Stimulated activated CD8-positive, alpha-beta memory T cell treated with anti-CD3 and anti-CD28 coated beads, Interleukin-4, amount 100 ng/mL, for 1 hour (primary cell): ENCODE data around the gene IFNA7.
"Not testable (repeated sequence)": the region's sequence is repeated elsewhere in the genome, so short reads cannot be mapped to it uniquely, and the experiment has no call there.

Source experiments
- DNase-seq, 2 donors: peaks; one replicate each; pipeline ENCODE4 v3.0.0-alpha.2; 2020; ENCODE audit warnings: low read depth in 2 of 2, low spot score in 1 of 2

Gene IFNA7

GRCh38 chr9:21182810-21183736, 18.9 kb downstream of the IFNA7 start:
- not testable (repeated sequence) for DNase-seq

- no peak for DNase-seq
Measured at GRCh38 chr9:21174671-21175070, 27.3 kb downstream of the IFNA7 start.

- DNase-seq = no peak
Measured at GRCh38 chr9:21172156-21172555, 29.8 kb downstream of the IFNA7 start.

GRCh38 chr9:21171351-21171750, 30.7 kb downstream of the IFNA7 start:
- no peak for DNase-seq

GRCh38 chr9:21166560-21166959, 35.4 kb downstream of the IFNA7 start, which contains the start of gene IFNA21:
Gene IFNA21, minus strand, starts transcription at chr9:21166660. Its CDS starts 48 bp downstream, at chr9:21166612.
- DNase-seq = not testable (repeated sequence)

GRCh38 chr9:21165516-21165915, 36.5 kb downstream of the IFNA7 start:
- no peak for DNase-seq

GRCh38 chr9:21160178-21160577, 41.8 kb downstream of the IFNA7 start:
- no peak for DNase-seq

GRCh38 chr9:21155501-21155900, 46.5 kb downstream of the IFNA7 start:
- DNase-seq = no peak

GRCh38 chr9:21154018-21154608, 47.9 kb downstream of the IFNA7 start:
- no peak for DNase-seq

GRCh38 chr9:21153336-21154017, 48.5 kb downstream of the IFNA7 start:
- no peak for DNase-seq
